Caco-2 (cell line): ENCODE measurements around the gene TBX5. TPM values are rescaled to one million over a fixed set of nuclear protein-coding genes. Genes with fewer than 3 reads are reported as not detected.

Experiments used
- BruUV-seq: library from RNA; stranded (reverse); fragments of 400-500 nt; replicated peaks from 2 replicates; lab custom pipeline; 2021; lab: Mats Ljungman, UMichigan
- CTCF ChIA-PET: fragments of 300-600 bp; sonication (Branson Sonifier 250); formaldehyde crosslinking; loops from one replicate; lab custom pipeline; 2022; ENCODE audit warnings: antibody characterized with exemption; lab: Charles Lee
- POLR2A ChIA-PET: fragments of 300-600 bp; sonication (Branson Sonifier 250); formaldehyde crosslinking; loops from one replicate; lab custom pipeline; 2022; ENCODE audit warnings: antibody characterized with exemption; lab: Charles Lee
- DNase-seq, 2 experiments: peaks; one replicate each; pipeline versions ENCODE4 v3.0.0 to v3.0.0-alpha.2; 2020 to 2022
- H3K27me3 ChIP-seq: replicated peaks from 2 replicates; pipeline ENCODE4 v1.6.0; 2011; ENCODE audit warnings: low read length; ENCODE audit not compliant: control insufficient read depth, insufficient read depth
- H3K36me3 ChIP-seq: 2 replicates; pipeline ENCODE4 v1.5.1; 2011; ENCODE audit warnings: low read length; ENCODE audit not compliant: control insufficient read depth, insufficient read depth
- H3K4me1 ChIP-seq: fragments of 250-450 bp; sonication (Bioruptor Pico); 2 replicates; pipeline ENCODE4 v1.5.1; 2020; ENCODE audit warnings: mild to moderate bottlenecking
- H3K4me3 ChIP-seq: 2 replicates; pipeline ENCODE4 v1.5.1; 2011; ENCODE audit warnings: low read depth, mild to moderate bottlenecking, control low read depth, low read length
- H3K9me3 ChIP-seq: fragments of 250-450 bp; sonication (Bioruptor Pico); 2 replicates; pipeline ENCODE4 v1.5.1; 2020; ENCODE audit warnings: mild to moderate bottlenecking, moderate library complexity
- H3K27ac Mint-ChIP-seq: one replicate; pipeline ENCODE4 v1.8.0; 2022; ENCODE audit warnings: mixed read lengths; ENCODE audit not compliant: unreplicated experiment
- H3K27me3 Mint-ChIP-seq: one replicate; pipeline ENCODE4 v1.8.0; 2022; ENCODE audit warnings: mixed read lengths; ENCODE audit not compliant: insufficient read depth, unreplicated experiment
- H3K36me3 Mint-ChIP-seq: one replicate; pipeline ENCODE4 v1.8.0; 2022; ENCODE audit warnings: mild to moderate bottlenecking, mixed read lengths; ENCODE audit not compliant: insufficient read depth, unreplicated experiment
- H3K4me1 Mint-ChIP-seq: one replicate; pipeline ENCODE4 v1.8.0; 2022; ENCODE audit warnings: low read depth, mixed read lengths; ENCODE audit not compliant: unreplicated experiment
- H3K4me3 Mint-ChIP-seq: one replicate; pipeline ENCODE4 v1.8.0; 2022; ENCODE audit warnings: mild to moderate bottlenecking, moderate library complexity, mixed read lengths; ENCODE audit not compliant: unreplicated experiment
- H3K9me3 Mint-ChIP-seq: one replicate; pipeline ENCODE4 v1.8.0; 2022; ENCODE audit warnings: mixed read lengths; ENCODE audit not compliant: unreplicated experiment
- CTCF ChIP-seq, 2 experiments: fragments of 200-600 bp in 1 of 2; IDR thresholded peaks; 1 replicate in 1 of 2; 2 replicates in 1 of 2; pipeline versions ENCODE4 v1.5.1 to v1.8.0; 2011 to 2022; ENCODE audit warnings: antibody characterized with exemption in 1 of 2, control low read depth in 1 of 2, inconsistent platforms in 1 of 2, low read depth in 1 of 2, low read length in 1 of 2, mild to moderate bottlenecking in 1 of 2, moderate library complexity in 1 of 2; ENCODE audit not compliant: insufficient read depth in 1 of 2, severe bottlenecking in 1 of 2, unreplicated experiment in 1 of 2
- intact Hi-C: fragments of 100-400 bp; cut with micrococcal nuclease; formaldehyde crosslinking; loops from one replicate; pipeline ENCODE4 v1.10.0; 2022; ENCODE audit not compliant: unreplicated experiment
- total RNA-seq: library from RNA; stranded (reverse); gene quantifications from 2 replicates; pipeline ENCODE4 v1.2.3, GENCODE V29; 2022

Gene TBX5
- total RNA-seq, 1 experiment from 2014 or later, result not detected

- TF ChIP-seq CTCF (IDR thresholded peaks at IDR 0.05; ENCODE audit: insufficient read depth in 1 of 2, low read depth in 1 of 2, low read length in 1 of 2, severe bottlenecking in 1 of 2, unreplicated experiment in 1 of 2), result no peak
- Histone ChIP-seq H3K9me3 (no peaks in the 10 kb centered on the region), H3K27me3 (no peaks in the 10 kb centered on the region), H3K4me3 (no peak overlapping the region), H3K4me1 (no peaks in the 10 kb centered on the region), H3K36me3 (no peaks in the 10 kb centered on the region)
- ChIA-PET POLR2A (no interaction called here), CTCF (no interaction called here)
- Mint-ChIP-seq H3K36me3 (no peaks in the 10 kb centered on the region), H3K27me3 (peaks cover 2% of the 10 kb centered on the region), H3K4me3 (no peak overlapping the region), H3K27ac (no peak overlapping the region), H3K4me1 (no peaks in the 10 kb centered on the region), H3K9me3 (peaks cover 7% of the 10 kb centered on the region)
- intact Hi-C loops, result no loop called here
- BruUV-seq, result no TSS peak
- no peak for DNase-seq
Observed at GRCh38 chr12:114368685-114369452, 37.1 kb downstream of the TBX5 start.

- no peak for TF ChIP-seq CTCF (IDR thresholded peaks at IDR 0.05; ENCODE audit: insufficient read depth in 1 of 2, low read depth in 1 of 2, low read length in 1 of 2, severe bottlenecking in 1 of 2, unreplicated experiment in 1 of 2)
- Mint-ChIP-seq H3K36me3 (no peaks in the 10 kb centered on the region), H3K9me3 (peaks cover 6% of the 10 kb centered on the region), H3K27me3 (peaks cover 3% of the 10 kb centered on the region), H3K27ac (no peak overlapping the region), H3K4me1 (no peaks in the 10 kb centered on the region), H3K4me3 (no peak overlapping the region)
- Histone ChIP-seq H3K4me1 (no peaks in the 10 kb centered on the region), H3K9me3 (no peaks in the 10 kb centered on the region), H3K36me3 (no peaks in the 10 kb centered on the region), H3K4me3 (no peak overlapping the region), H3K27me3 (no peaks in the 10 kb centered on the region; the same call in 1 of the 2 replicates)
- ChIA-PET CTCF (no interaction called here), POLR2A (no interaction called here)
- intact Hi-C loops, result no loop called here
- no TSS peak for BruUV-seq
- DNase-seq, result no peak
Observed at GRCh38 chr12:114361992-114362391, 44.0 kb downstream of the TBX5 start.

- Mint-ChIP-seq H3K4me3 (no peak overlapping the region), H3K4me1 (no peaks in the 10 kb centered on the region), H3K36me3 (no peaks in the 10 kb centered on the region), H3K27me3 (peaks cover 3% of the 10 kb centered on the region), H3K9me3 (peaks cover 1% of the 10 kb centered on the region), H3K27ac (no peak overlapping the region)
- DNase-seq, result no peak
- no TSS peak for BruUV-seq
- Histone ChIP-seq H3K4me3 (no peak overlapping the region), H3K4me1 (no peaks in the 10 kb centered on the region), H3K9me3 (no peaks in the 10 kb centered on the region), H3K27me3 (no peaks in the 10 kb centered on the region; the same call in 1 of the 2 replicates), H3K36me3 (no peaks in the 10 kb centered on the region)
- POLR2A ChIA-PET, result no interaction called here
- CTCF ChIA-PET, result no interaction called here
- no peak for TF ChIP-seq CTCF (IDR thresholded peaks at IDR 0.05; ENCODE audit: insufficient read depth in 1 of 2, low read depth in 1 of 2, low read length in 1 of 2, severe bottlenecking in 1 of 2, unreplicated experiment in 1 of 2)
- intact Hi-C loops, result no loop called here
Observed at GRCh38 chr12:114361545-114361944, 44.4 kb downstream of the TBX5 start.
